Chondrocyte (in vitro differentiated cells): ENCODE measurements around the gene BAZ1B. TPM values are rescaled to one million over a fixed set of nuclear protein-coding genes. Genes with fewer than 3 reads are reported as not detected.

ENCODE experiments used
- DNase-seq: peaks from one replicate; pipeline ENCODE4 v3.0.0; 2021; ENCODE audit warnings: mixed read lengths, low spot score
- H3K27ac Mint-ChIP-seq: one replicate; pipeline ENCODE4 v1.8.0; 2021; ENCODE audit warnings: mild to moderate bottlenecking, moderate library complexity, mixed read lengths; ENCODE audit not compliant: unreplicated experiment
- H3K27me3 Mint-ChIP-seq: 2 replicates; pipeline ENCODE4 v1.8.0; 2021; ENCODE audit warnings: low read depth, mixed read lengths
- H3K36me3 Mint-ChIP-seq: 2 replicates; pipeline ENCODE4 v1.8.0; 2021; ENCODE audit warnings: low read depth, mixed read lengths
- H3K4me1 Mint-ChIP-seq: 2 replicates; pipeline ENCODE4 v1.8.0; 2021; ENCODE audit warnings: low read depth, mild to moderate bottlenecking, mixed read lengths
- H3K4me3 Mint-ChIP-seq: one replicate; pipeline ENCODE4 v1.8.0; 2021; ENCODE audit warnings: mild to moderate bottlenecking, moderate library complexity, mixed read lengths; ENCODE audit not compliant: unreplicated experiment
- H3K9me3 Mint-ChIP-seq: 2 replicates; pipeline ENCODE4 v1.8.0; 2021; ENCODE audit warnings: low read depth, mixed read lengths
- CTCF ChIP-seq: fragments of 200-600 bp; sonication (generic); IDR thresholded peaks from 2 replicates; pipeline ENCODE4 v1.5.0; 2021; ENCODE audit warnings: antibody characterized with exemption, mild to moderate bottlenecking, moderate library complexity
- total RNA-seq: library from RNA; stranded (reverse); gene quantifications from 3 replicates; pipeline ENCODE4 v1.2.1, GENCODE V29; 2021

Gene BAZ1B
- total RNA-seq, 1 donor from 2014 or later, result 65.5 TPM

- Mint-ChIP-seq H3K9me3 (no peaks in the 10 kb centered on the region), H3K36me3 (peaks cover 28% of the 10 kb centered on the region), H3K4me1 (peaks cover 24% of the 10 kb centered on the region), H3K27me3 (no peaks in the 10 kb centered on the region), H3K27ac (no peak overlapping the region), H3K4me3 (no peak overlapping the region)
- TF ChIP-seq CTCF, result no peak
- DNase-seq, result no peak
Observed at GRCh38 chr7:73439410-73439704, 82.7 kb downstream of the BAZ1B start.

GRCh38 chr7:73438547-73439409 lies 83.3 kb downstream of the BAZ1B start:
- TF ChIP-seq CTCF, result no peak
- no peaks in the 10 kb centered on the region for H3K27me3 Mint-ChIP-seq
- no peaks in the 10 kb centered on the region for H3K9me3 Mint-ChIP-seq
- no peak overlapping the region for H3K27ac Mint-ChIP-seq
- H3K36me3 Mint-ChIP-seq, result peaks cover 26% of the 10 kb centered on the region
- DNase-seq, result no peak
- H3K4me1 Mint-ChIP-seq, result peaks cover 24% of the 10 kb centered on the region
- no peak overlapping the region for H3K4me3 Mint-ChIP-seq

- Mint-ChIP-seq H3K27me3 (no peaks in the 10 kb centered on the region), H3K27ac (no peak overlapping the region), H3K4me1 (peaks cover 24% of the 10 kb centered on the region), H3K4me3 (no peak overlapping the region), H3K9me3 (no peaks in the 10 kb centered on the region), H3K36me3 (peaks cover 22% of the 10 kb centered on the region)
- no peak for TF ChIP-seq CTCF
- DNase-seq, result no peak
Observed at GRCh38 chr7:73437621-73438416, 84.3 kb downstream of the BAZ1B start.

GRCh38 chr7:73437091-73437490 lies 85.0 kb downstream of the BAZ1B start:
- H3K4me1 Mint-ChIP-seq, result peaks cover 24% of the 10 kb centered on the region
- H3K4me3 Mint-ChIP-seq, result no peak overlapping the region
- TF ChIP-seq CTCF, result no peak
- peaks cover 15% of the 10 kb centered on the region for H3K36me3 Mint-ChIP-seq
- H3K27ac Mint-ChIP-seq, result no peak overlapping the region
- no peaks in the 10 kb centered on the region for H3K27me3 Mint-ChIP-seq
- no peak for DNase-seq
- no peaks in the 10 kb centered on the region for H3K9me3 Mint-ChIP-seq

- H3K9me3 Mint-ChIP-seq, result no peaks in the 10 kb centered on the region
- H3K27ac Mint-ChIP-seq, result no peak overlapping the region
- TF ChIP-seq CTCF, result peak; percentile 34
- no peak for DNase-seq
- no peaks in the 10 kb centered on the region for H3K27me3 Mint-ChIP-seq
- peaks cover 10% of the 10 kb centered on the region for H3K36me3 Mint-ChIP-seq
- H3K4me3 Mint-ChIP-seq, result peak overlapping the region; percentile 29
- peaks cover 24% of the 10 kb centered on the region for H3K4me1 Mint-ChIP-seq
Observed at GRCh38 chr7:73436031-73436929, 85.8 kb downstream of the BAZ1B start.
